HG03139 (cell line): ENCODE data around the gene LGI1.

Experiments
- ATAC-seq: cut with Tn5 transposase; IDR thresholded peaks from one replicate; pipeline ENCODE4 v1.9.1; 2021; ENCODE audit not compliant: unreplicated experiment

Gene LGI1

GRCh38 chr10:93844979-93845626 lies 87.4 kb downstream of the LGI1 start:
- ATAC-seq, result no peak
